Body of pancreas (tissue), 4 donors: Measurements from ENCODE around the gene ZNF654. TPM values are rescaled to one million over a fixed set of nuclear protein-coding genes. Genes with fewer than 3 reads are reported as not detected.

Experiments used
- ATAC-seq: fragments of 150-250 bp; one replicate; pipeline ENCODE4 v1.9.1; 2016
- DNase-seq, 4 donors: peaks; one replicate each; pipeline ENCODE4 v3.0.0-alpha.2; 2019
- H3K27ac ChIP-seq, 4 donors: fragments of 200-600 bp; sonication (generic); 1 replicate in 3 of 4; 2 replicates in 1 of 4; pipeline versions ENCODE4 v1.5.1 to v1.6.1; 2016 to 2019; ENCODE audit warnings: mild to moderate bottlenecking in 1 of 4, mixed read lengths in 1 of 4, moderate library complexity in 1 of 4
- H3K27me3 ChIP-seq, 2 donors: fragments of 200-600 bp; sonication (generic); one replicate each; pipeline ENCODE4 v1.6.0; 2016; ENCODE audit warnings: mild to moderate bottlenecking in 1 of 2
- H3K36me3 ChIP-seq, 2 donors: fragments of 200-600 bp; sonication (generic); replicated peaks in 1 of 2; 2 replicates each; pipeline ENCODE4 v1.5.1; 2016; ENCODE audit warnings: low read depth in 2 of 2; ENCODE audit not compliant: insufficient read depth in 1 of 2
- H3K4me1 ChIP-seq: fragments of 200-600 bp; sonication (generic); one replicate; pipeline ENCODE4 v1.6.0; 2016
- H3K4me3 ChIP-seq, 2 donors: fragments of 200-600 bp; sonication (generic); 1 replicate in 1 of 2; 2 replicates in 1 of 2; pipeline ENCODE4 v1.5.1; 2016 to 2019
- H3K9me3 ChIP-seq, 3 donors: fragments of 200-600 bp; sonication (generic); 1 replicate in 2 of 3; 2 replicates in 1 of 3; pipeline ENCODE4 v1.5.1; 2016
- CTCF ChIP-seq, 7 experiments: fragments of 450-650 bp in 4 of 7; fragments of 200-600 bp in 3 of 7; sonication (generic) in 3 of 7; IDR thresholded peaks; one replicate each; pipeline ENCODE4 v1.5.1; 2016 to 2019; ENCODE audit warnings: antibody characterized with exemption in 7 of 7
- POLR2A ChIP-seq, 3 donors: fragments of 450-650 bp; IDR thresholded peaks; one replicate each; pipeline ENCODE4 v1.6.1; 2016; ENCODE audit warnings: antibody characterized with exemption in 3 of 3, mild to moderate bottlenecking in 2 of 3
- WGBS, 2 donors: methylation state at CpG; one replicate each; pipeline ENCODE4 v1.1.5; 2017; 5-methylcytosine and 5-hydroxymethylcytosine counted together
- intact Hi-C: fragments of 100-400 bp; cut with DNase I; formaldehyde crosslinking; loops from one replicate; pipeline ENCODE4 v1.15.1; 2023
- total RNA-seq, 2 donors: library from RNA; depleted of rRNA; stranded (reverse); fragments of >200 nt; gene quantifications; one replicate each; pipeline ENCODE4 v1.1.0, GENCODE V29; 2016

ZNF654 gene
- total RNA-seq, 2 donors from 2014 or later, result 4.3 to 7.0 TPM

- no peak for DNase-seq
- Histone ChIP-seq H3K27ac (no peak overlapping the region), H3K4me3 (no peak overlapping the region), H3K4me1 (no peaks in the 10 kb centered on the region), H3K27me3 (no peaks in the 10 kb centered on the region), H3K9me3 (no peaks in the 10 kb centered on the region), H3K36me3 (no peaks in the 10 kb centered on the region)
- intact Hi-C loops, result no loop called here
- WGBS, 2 donors, result 39 to 63% methylated on average over 3 of the region's 3 CpGs
- TF ChIP-seq POLR2A (IDR thresholded peaks at IDR 0.05) (no peak), CTCF (IDR thresholded peaks at IDR 0.05) (no peak)
- no peak for ATAC-seq
These were observed 133.6 kb downstream of the ZNF654 start for GRCh38 chr3:88192631-88193030.

Other genes with a start within 250 kb of the ZNF654 start
- 10 to 100 TPM; 38.6 to 44.4 TPM for gene CGGBP1, start 250 bp upstream of the ZNF654 start, total RNA-seq
- 10 to 100 TPM in 1 of 2 donors, 1 to 10 TPM in 1; 9.6 to 10.6 TPM for gene C3orf38, start 90.7 kb downstream of the ZNF654 start, total RNA-seq